ENCODE data around the gene LAMA2.

DNA sequence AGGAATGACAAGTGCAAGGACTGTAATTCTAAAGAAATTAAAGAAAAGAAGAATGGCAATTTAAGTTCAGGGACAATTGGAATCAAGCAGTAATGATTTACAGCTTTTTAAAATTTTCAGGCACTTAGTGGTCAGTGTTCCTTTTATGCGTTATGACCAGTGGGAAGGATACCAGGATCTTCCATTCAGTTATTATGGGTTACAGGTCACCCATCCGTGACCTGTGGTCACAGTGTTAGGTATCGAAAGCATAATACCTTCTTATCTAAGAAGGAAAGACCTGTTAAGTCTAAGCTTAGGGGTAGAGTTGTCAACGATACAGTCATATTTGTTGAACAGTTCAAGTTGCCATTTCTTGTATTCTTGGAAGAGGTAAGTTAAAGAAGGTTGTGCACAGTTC, 253.8 kb downstream of the LAMA2 start:
- TF ChIP-seq CTCF (IDR thresholded peaks at IDR 0.05) (no peak), POLR2A (IDR thresholded peaks at IDR 0.05) (no peak), POLR2AphosphoS5 (IDR thresholded peaks at IDR 0.05) (no peak), EP300 (IDR thresholded peaks at IDR 0.05) (no peak)

All from suprapubic skin (tissue), 4 donors.